SU-DHL-6 (cell line): ENCODE results near the gene LRBA.

Source experiments
- H2AFZ ChIP-seq: fragments of 200-600 bp; sonication (generic); 2 replicates; pipeline ENCODE4 v1.6.1; 2014; ENCODE audit warnings: low read depth, mild to moderate bottlenecking, moderate library complexity, mixed read lengths, antibody characterized with exemption, low read length; ENCODE audit not compliant: severe bottlenecking
- H3F3A ChIP-seq: fragments of 200-600 bp; shearing (Covaris generic); 2 replicates; pipeline ENCODE4 v1.6.0; 2016; ENCODE audit warnings: antibody characterized with exemption, mild to moderate bottlenecking; ENCODE audit not compliant: insufficient read depth
- H3K27ac ChIP-seq: fragments of 200-600 bp; sonication (generic); 2 replicates; pipeline ENCODE4 v1.5.1; 2016; ENCODE audit warnings: low read depth, mild to moderate bottlenecking, low read length, moderate library complexity, mixed read lengths
- H3K27me3 ChIP-seq: fragments of 200-600 bp; sonication (generic), shearing (Covaris generic); 2 replicates; pipeline ENCODE4 v1.6.0; 2014; ENCODE audit warnings: mild to moderate bottlenecking, low read length
- H3K36me3 ChIP-seq: fragments of 200-600 bp; sonication (generic); 2 replicates; pipeline ENCODE4 v1.6.1; 2014; ENCODE audit warnings: mild to moderate bottlenecking, low read length, mixed read lengths
- H3K4me2 ChIP-seq: fragments of 300-600, 200-600 bp; shearing (Covaris generic), sonication (generic); 2 replicates; pipeline ENCODE4 v1.6.0; 2014; ENCODE audit warnings: low read length, low read depth, mild to moderate bottlenecking; ENCODE audit not compliant: poor library complexity, severe bottlenecking
- H3K4me3 ChIP-seq: fragments of 200-600 bp; sonication (generic); 2 replicates; pipeline ENCODE4 v1.5.1; 2014; ENCODE audit warnings: antibody characterized with exemption, low read length, mild to moderate bottlenecking, mixed read lengths; ENCODE audit not compliant: insufficient read depth, poor library complexity, severe bottlenecking
- H3K79me2 ChIP-seq: fragments of 200-600 bp; sonication (generic); 2 replicates; pipeline ENCODE4 v1.6.1; 2014; ENCODE audit warnings: mild to moderate bottlenecking, low read length, moderate library complexity; ENCODE audit not compliant: insufficient read depth
- H3K9ac ChIP-seq: fragments of 200-600 bp; sonication (generic); 2 replicates; pipeline ENCODE4 v1.7.0; 2014; ENCODE audit warnings: mild to moderate bottlenecking, low read length
- H3K9me2 ChIP-seq: fragments of 200-600 bp; sonication (generic); replicated peaks from 2 replicates; pipeline ENCODE4 v1.6.1; 2014; ENCODE audit warnings: low read length; ENCODE audit not compliant: insufficient read depth
- H3K9me3 ChIP-seq: fragments of 200-600 bp; sonication (generic); 2 replicates; pipeline ENCODE4 v1.6.1; 2014; ENCODE audit warnings: low read length, mixed read lengths; ENCODE audit not compliant: insufficient read depth
- H4K20me1 ChIP-seq: fragments of 200-600 bp; sonication (generic); 2 replicates; pipeline ENCODE4 v1.6.1; 2014; ENCODE audit warnings: low read depth, mild to moderate bottlenecking, antibody characterized with exemption, low read length, moderate library complexity, mixed read lengths
- CTCF ChIP-seq: fragments of 200-600 bp; sonication (generic); IDR thresholded peaks from one replicate; pipeline ENCODE4 v1.5.1; 2017; ENCODE audit warnings: antibody characterized with exemption, mild to moderate bottlenecking, low read length, moderate library complexity; ENCODE audit not compliant: insufficient read depth, poor library complexity, severe bottlenecking
- EZH2phosphoT487 ChIP-seq: fragments of 200-600 bp; sonication (generic), shearing (Covaris generic); conservative IDR thresholded peaks from 2 replicates; pipeline ENCODE4 v1.6.1; 2018; ENCODE audit warnings: mild to moderate bottlenecking, antibody characterized with exemption, low read length, moderate library complexity, mixed read lengths

Gene LRBA

GRCh38 chr4:150713251-150713650 lies 301.8 kb downstream of the LRBA start:
- Histone ChIP-seq H3K27ac (no peak overlapping the region), H2AFZ (no peak overlapping the region), H4K20me1 (no peaks in the 10 kb centered on the region), H3K9me3 (no peaks in the 10 kb centered on the region), H3K9me2 (no peaks in the 10 kb centered on the region), H3K4me3 (no peak overlapping the region), H3K4me2 (no peak overlapping the region), H3K27me3 (no peaks in the 10 kb centered on the region), H3F3A (no peaks in the 10 kb centered on the region), H3K36me3 (no peaks in the 10 kb centered on the region), H3K79me2 (no peaks in the 10 kb centered on the region), H3K9ac (no peak overlapping the region)
- TF ChIP-seq CTCF (no peak), EZH2phosphoT487 (no peak)

- Histone ChIP-seq H2AFZ (no peak overlapping the region), H3K27ac (no peak overlapping the region), H3K4me2 (no peak overlapping the region), H3K9ac (no peak overlapping the region), H3K4me3 (no peak overlapping the region), H3K79me2 (no peaks in the 10 kb centered on the region), H3K9me3 (no peaks in the 10 kb centered on the region), H3K27me3 (no peaks in the 10 kb centered on the region), H4K20me1 (no peaks in the 10 kb centered on the region), H3K36me3 (no peaks in the 10 kb centered on the region), H3F3A (no peaks in the 10 kb centered on the region), H3K9me2 (no peaks in the 10 kb centered on the region)
- no peak for TF ChIP-seq EZH2phosphoT487
- TF ChIP-seq CTCF: no peak
Measured at GRCh38 chr4:150710770-150711375, 304.2 kb downstream of the LRBA start.

GRCh38 chr4:150708004-150708403 lies 307.1 kb downstream of the LRBA start:
- no peaks in the 10 kb centered on the region for H3K9me3 ChIP-seq
- H3K79me2 ChIP-seq: no peaks in the 10 kb centered on the region
- H3K27me3 ChIP-seq: no peaks in the 10 kb centered on the region
- no peaks in the 10 kb centered on the region for H3K36me3 ChIP-seq
- H3K4me3 ChIP-seq: no peak overlapping the region
- H3F3A ChIP-seq: no peaks in the 10 kb centered on the region
- H4K20me1 ChIP-seq: no peaks in the 10 kb centered on the region
- H2AFZ ChIP-seq: no peak overlapping the region
- H3K9ac ChIP-seq: no peak overlapping the region
- no peak overlapping the region for H3K4me2 ChIP-seq
- no peak overlapping the region for H3K27ac ChIP-seq
- no peak for TF ChIP-seq EZH2phosphoT487
- TF ChIP-seq CTCF: no peak
- H3K9me2 ChIP-seq: no peaks in the 10 kb centered on the region
